SH-SY5Y (cell line): ENCODE measurements around the gene RAB25.

Source experiments
- GATA2 ChIP-seq: IDR thresholded peaks from 2 replicates; pipeline ENCODE4 v1.6.1; 2011; ENCODE audit warnings: mild to moderate bottlenecking, low read depth, low read length
- GATA3 ChIP-seq: IDR thresholded peaks from 2 replicates; pipeline ENCODE4 v1.6.1; 2011; ENCODE audit warnings: low read depth, mild to moderate bottlenecking, low read length, moderate library complexity

- no peak for TF ChIP-seq GATA2
- no peak for TF ChIP-seq GATA3
Observed at GRCh38 chr1:156014829-156015228, 46.1 kb upstream of the RAB25 start.
